GM20000 (cell line): ENCODE results near the gene ATP11A.

ENCODE experiments used
- DNase-seq: peaks from one replicate; pipeline ENCODE4 v3.0.0; 2012; ENCODE audit warnings: low spot score
- TF ChIP-seq, protein P1 (sequence below): IDR thresholded peaks from 2 replicates; pipeline ENCODE4 v1.5.1; 2012; ENCODE audit warnings: mild to moderate bottlenecking, control low read depth; ENCODE audit errors: extremely low read depth, missing control alignments

Gene ATP11A

DNA sequence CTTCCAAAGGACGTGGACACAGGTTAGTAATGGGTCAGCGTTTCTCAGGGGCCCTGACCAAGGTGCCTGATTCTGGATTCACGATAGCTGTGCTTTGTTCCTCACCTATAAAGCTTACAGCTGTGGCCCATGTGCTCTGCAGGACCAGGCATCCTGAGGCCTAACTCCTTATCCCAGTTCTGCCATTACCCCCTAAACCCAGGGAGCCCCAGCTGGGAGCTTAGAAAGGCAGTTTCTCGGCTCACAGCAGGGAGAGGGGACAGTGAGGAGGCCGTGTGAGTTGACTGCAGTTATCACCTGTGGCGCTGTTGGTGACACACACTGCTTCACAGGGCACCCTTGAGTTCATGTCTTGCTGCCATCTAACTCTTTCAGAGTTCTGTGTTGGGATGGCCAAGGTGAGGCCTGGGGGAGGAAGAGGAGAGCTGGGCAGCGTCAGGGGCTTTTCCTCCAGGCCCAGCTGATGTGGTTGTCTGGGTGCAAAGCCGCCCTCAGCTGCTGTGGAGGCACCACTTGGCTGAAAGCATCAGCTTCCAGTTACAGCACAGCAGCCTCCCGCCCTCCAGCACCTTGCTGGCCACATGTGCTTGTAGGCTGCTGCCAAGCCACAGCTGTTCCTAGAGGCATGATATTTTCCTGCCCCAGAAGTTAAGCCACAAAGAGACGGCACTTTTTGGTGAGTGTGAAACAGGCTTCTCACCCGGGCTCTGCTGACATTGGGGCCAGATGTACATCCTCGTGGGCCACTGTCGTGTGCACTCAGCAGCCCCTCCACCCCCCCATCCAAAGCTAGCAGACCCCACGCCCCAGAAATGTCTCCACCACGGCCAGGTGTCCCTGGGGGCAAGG is 179.6 kb downstream of the ATP11A start:
- TF ChIP-seq, protein P1, sequence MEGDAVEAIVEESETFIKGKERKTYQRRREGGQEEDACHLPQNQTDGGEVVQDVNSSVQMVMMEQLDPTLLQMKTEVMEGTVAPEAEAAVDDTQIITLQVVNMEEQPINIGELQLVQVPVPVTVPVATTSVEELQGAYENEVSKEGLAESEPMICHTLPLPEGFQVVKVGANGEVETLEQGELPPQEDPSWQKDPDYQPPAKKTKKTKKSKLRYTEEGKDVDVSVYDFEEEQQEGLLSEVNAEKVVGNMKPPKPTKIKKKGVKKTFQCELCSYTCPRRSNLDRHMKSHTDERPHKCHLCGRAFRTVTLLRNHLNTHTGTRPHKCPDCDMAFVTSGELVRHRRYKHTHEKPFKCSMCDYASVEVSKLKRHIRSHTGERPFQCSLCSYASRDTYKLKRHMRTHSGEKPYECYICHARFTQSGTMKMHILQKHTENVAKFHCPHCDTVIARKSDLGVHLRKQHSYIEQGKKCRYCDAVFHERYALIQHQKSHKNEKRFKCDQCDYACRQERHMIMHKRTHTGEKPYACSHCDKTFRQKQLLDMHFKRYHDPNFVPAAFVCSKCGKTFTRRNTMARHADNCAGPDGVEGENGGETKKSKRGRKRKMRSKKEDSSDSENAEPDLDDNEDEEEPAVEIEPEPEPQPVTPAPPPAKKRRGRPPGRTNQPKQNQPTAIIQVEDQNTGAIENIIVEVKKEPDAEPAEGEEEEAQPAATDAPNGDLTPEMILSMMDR = no peak
- no peak for DNase-seq

DNA sequence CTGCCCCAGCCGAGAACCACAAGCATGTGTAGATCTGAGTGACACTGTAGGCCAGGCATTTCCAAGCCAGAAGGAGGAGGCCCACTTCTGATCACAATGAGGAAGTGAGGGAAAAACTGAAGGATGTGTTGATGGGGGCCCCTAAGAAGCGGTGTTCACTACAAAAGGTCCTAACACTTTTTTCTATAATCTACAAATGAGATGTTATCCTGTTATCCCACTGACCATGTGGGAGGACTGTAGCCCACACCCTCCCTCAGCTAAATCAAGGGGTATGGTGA is 180.2 kb downstream of the ATP11A start:
- TF ChIP-seq, protein P1 = no peak
- no peak for DNase-seq

DNA sequence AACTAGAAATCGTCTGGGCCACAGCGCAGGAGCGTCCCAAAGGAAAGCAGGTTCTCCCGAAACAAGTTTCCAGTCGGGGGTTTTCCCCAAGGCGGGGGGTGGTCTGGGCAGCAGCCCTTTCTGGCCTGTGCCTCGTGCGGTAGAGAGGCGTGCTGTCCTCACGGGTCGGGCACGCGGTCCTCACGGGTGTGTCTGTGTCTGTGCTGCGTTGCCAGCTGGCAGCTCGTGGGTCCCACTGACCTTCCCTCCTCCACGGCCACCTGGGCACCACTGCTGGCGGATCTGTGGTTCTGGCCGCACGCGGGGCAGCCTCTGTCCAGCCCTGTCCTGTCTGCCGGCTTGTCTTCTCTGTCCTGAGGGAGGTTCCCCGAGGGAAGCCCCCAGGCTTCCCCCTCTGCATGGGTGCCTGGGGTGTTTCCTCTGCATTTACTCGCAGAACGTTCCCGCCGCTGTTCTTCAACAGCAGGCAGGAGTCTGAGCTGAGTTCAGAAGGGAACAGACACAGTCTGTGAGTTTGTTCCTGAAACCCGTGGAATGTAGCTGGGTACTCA is 181.0 kb downstream of the ATP11A start:
- TF ChIP-seq, protein P1 = no peak
- no peak for DNase-seq

DNA sequence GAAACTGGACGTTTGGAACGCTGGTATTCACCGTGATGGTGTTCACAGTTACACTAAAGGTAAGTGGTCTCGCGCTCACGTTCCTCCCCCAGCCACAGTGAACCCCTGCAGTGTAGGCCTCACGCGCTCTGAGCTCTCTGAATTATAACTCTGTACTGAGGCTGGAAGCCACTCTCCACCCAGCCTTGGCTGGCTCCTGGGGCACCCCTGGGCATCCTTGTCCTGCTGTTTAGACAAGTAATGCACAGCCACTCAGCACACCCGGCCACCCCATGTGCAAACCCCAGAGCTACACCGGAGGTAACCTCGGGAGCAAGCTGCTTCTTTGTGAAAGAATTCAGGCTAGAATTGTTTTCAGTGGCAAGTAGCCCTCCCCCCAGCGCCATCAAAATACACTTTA is 181.9 kb downstream of the ATP11A start:
- no peak for DNase-seq
- TF ChIP-seq, protein P1 = no peak

DNA sequence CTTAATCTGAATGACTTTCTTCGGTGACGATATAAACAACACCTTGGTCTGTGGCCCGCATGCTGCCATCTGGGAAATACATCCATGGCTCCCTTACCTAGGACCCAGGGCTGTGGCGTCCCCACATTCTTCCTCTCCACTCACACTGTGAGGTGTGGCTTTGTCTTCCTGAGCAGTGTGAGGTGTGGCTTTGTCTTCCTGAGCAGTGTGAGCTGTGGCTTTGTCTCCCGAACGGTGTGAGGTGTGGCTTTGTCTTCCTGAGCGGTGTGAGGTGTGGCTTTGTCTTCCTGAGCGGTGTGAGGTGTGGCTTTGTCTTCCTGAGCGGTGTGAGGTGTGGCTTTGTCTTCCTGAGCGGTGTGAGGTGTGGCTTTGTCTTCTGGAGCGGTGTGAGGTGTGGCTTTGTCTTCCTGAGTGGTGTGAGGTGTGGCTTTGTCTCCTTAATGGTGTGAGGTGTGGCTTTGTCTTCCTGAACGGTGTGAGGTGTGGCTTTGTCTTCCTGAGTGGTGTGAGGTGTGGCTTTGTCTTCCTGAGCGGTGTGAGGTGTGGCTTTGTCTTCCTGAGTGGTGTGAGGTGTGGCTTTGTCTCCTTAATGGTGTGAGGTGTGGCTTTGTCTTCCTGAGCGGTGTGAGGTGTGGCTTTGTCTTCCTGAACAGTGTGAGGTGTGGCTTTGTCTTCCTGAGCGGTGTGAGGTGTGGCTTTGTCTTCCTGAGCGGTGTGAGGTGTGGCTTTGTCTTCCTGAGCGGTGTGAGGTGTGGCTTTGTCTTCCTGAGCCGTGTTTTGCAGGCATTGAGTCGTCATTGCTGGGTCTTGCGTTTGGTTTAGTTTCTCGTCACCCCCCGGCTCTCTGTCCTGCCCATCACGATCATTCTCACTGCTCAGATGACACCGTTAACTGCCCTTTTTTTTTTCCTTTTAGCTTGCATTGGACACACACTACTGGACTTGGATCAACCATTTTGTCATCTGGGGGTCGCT is 183.1 kb downstream of the ATP11A start:
- peak; percentile 68 for DNase-seq

DNA sequence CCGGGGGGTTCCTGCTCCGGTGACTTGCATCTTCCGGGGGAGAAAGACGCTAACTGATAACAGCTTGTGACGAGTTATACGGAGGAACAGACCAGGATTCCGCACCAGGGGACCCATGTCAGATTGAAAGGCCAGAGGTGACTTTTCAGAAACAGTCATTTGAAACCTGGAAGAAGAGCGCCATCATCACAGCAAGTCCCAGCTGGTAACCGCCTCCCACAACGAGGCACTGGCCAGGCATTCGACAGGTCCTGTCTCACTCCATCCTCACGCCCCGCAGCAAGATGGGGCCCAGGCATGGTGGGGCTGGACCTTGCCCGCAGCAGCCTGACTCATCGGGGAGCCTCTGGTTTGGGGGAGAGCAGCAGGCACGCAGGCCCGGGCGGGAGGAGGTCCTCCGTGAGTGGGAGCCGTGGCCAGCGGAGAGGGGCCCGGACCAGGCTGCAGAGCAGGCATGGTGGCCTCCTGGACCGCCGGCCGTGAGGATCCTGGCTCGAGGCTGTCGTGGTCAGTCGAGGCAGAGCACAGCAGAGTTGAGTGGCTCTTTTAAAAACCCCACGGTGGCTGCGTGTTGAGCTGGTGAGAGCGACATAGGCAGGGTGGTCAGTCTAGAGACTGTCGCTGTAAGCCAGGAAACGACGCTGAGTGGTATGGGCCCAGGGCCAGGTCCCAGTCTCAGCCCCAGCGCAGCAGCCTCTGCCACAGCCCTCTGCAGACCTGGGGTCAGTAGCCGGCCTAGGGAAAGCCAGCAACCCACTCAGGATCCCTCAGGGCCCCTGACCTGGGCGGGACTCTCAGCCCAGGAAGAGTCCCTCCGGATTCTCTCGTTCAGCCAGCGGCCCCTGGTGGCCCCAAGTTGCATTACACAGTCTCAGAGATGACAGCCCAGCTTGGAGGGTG is 184.3 kb downstream of the ATP11A start:
- peak; percentile 91 for DNase-seq
- TF ChIP-seq, protein P1 = peak; percentile 90

DNA sequence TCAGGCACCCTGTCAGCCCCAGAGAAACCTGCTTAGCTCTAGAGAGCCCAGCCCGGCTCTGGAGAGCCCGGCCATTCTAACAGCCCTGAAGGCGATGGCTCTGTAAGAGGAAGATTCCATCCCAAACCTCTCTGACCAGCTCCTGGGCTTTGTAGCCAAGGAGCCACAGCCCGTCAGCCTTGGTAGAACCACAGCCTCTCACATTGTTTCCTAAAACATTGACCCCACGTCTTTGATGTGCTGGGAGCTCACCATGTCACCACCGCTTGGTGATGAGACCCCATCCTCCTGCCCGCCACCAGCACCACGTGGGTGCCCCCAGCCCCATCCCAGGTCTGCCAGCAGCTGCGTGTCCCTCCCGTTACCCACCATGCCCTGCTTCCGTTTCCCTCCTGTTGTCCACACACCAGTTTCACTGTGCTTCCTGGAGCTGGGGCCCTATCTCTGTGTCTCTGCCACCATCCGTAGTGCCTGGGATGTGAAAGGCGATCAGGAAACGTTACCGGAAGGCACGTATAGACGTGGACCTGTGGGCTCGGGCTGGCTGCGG is 185.0 kb downstream of the ATP11A start:
- TF ChIP-seq, protein P1 = no peak
- DNase-seq = no peak
